Measurements from ENCODE around the gene DHX15. TPM values are rescaled to one million over a fixed set of nuclear protein-coding genes. Genes with fewer than 3 reads are reported as not detected.
"Not testable (repeated sequence)": the region's sequence is repeated elsewhere in the genome, so short reads cannot be mapped to it uniquely, and the experiment has no call there.

DHX15 gene
- polyA plus RNA-seq, 1 experiment: 53.2 TPM

DNA sequence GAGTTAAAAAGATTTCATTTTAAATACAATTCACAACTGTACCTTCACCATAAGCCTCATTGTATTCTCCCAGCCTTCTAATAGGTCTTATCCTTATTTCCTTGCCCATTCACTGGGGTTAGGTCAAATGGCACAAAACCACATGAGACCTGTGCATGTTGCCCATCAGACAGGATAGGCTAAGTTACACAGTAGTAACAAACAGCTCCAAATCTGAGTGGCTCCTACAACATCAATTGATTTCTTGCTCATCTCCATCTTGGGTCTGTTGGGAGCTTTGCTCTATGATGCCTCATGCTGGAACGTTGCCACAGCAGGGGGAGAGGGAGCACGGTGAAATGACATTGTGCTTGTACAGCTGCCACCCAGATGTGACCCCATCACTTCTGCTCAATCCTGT lies 70.6 kb downstream of the DHX15 start:
- Histone ChIP-seq H3K4me3 (ENCODE audit: low read depth, low read length) (no peak overlapping the region), H3K36me3 (ENCODE audit: control insufficient read depth, insufficient read depth, low read length) (no peaks in the 10 kb centered on the region), H3K27me3 (ENCODE audit: control insufficient read depth, insufficient read depth, low read length) (no peaks in the 10 kb centered on the region)
- POLR2A ChIA-PET: no interaction called here
- DNase-seq (ENCODE audit: low read depth): no peak
- CTCF ChIA-PET: interaction anchor here (1.0 to 2.8 kb wide), 3 partner anchors 9 to 25 kb away, joined by 3 to 11 read pairs (median 3); no protein-coding TSS in a partner anchor
- TF ChIP-seq, protein P1, sequence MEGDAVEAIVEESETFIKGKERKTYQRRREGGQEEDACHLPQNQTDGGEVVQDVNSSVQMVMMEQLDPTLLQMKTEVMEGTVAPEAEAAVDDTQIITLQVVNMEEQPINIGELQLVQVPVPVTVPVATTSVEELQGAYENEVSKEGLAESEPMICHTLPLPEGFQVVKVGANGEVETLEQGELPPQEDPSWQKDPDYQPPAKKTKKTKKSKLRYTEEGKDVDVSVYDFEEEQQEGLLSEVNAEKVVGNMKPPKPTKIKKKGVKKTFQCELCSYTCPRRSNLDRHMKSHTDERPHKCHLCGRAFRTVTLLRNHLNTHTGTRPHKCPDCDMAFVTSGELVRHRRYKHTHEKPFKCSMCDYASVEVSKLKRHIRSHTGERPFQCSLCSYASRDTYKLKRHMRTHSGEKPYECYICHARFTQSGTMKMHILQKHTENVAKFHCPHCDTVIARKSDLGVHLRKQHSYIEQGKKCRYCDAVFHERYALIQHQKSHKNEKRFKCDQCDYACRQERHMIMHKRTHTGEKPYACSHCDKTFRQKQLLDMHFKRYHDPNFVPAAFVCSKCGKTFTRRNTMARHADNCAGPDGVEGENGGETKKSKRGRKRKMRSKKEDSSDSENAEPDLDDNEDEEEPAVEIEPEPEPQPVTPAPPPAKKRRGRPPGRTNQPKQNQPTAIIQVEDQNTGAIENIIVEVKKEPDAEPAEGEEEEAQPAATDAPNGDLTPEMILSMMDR (IDR thresholded peaks at IDR 0.05; ENCODE audit: insufficient read depth, low read depth, low read length): no peak

DNA sequence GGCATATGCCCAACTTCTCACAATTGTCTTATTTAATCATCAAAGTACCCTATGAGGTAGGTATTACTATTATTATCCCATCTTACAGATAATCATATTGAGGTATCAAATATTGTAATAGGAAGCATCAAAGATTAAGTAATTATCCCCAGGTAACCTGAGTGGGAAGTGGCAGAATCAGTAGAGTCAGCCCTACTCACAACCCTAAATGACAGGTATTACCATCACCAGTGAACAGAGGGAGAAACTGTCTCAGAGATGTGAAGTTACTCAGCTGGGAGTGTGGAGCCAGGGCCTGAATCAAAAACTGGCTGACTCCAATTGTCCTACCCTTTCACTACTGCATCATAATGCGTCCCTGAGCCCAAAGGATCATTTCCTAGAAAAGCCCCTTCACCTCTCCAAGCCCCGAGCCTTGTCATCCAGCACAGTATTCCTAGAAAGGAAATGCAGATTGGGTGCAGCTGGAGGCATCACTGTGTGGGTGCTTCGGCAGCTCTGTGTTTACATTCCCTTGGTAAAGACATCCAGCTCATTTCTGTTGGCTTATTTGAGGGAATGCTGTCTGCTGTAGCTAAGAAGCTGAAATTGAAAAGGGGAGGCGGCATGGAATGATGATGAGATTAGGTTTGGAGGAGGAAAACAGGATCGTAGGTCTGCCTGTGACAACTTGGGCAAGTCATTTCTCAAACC lies 72.8 kb downstream of the DHX15 start:
- H3K27me3 ChIP-seq (ENCODE audit: control insufficient read depth, insufficient read depth, low read length): no peaks in the 10 kb centered on the region
- H3K36me3 ChIP-seq (ENCODE audit: control insufficient read depth, insufficient read depth, low read length): no peaks in the 10 kb centered on the region
- no peak overlapping the region for H3K4me3 ChIP-seq (ENCODE audit: low read depth, low read length)
- DNase-seq (ENCODE audit: low read depth): no peak
- POLR2A ChIA-PET: no interaction called here
- CTCF ChIA-PET: interaction anchor here (2.8 kb wide), 1 partner anchor 23 kb away, joined by 11 read pairs; no protein-coding TSS in a partner anchor
- TF ChIP-seq, protein P1 (IDR thresholded peaks at IDR 0.05; ENCODE audit: insufficient read depth, low read depth, low read length): no peak

DNA sequence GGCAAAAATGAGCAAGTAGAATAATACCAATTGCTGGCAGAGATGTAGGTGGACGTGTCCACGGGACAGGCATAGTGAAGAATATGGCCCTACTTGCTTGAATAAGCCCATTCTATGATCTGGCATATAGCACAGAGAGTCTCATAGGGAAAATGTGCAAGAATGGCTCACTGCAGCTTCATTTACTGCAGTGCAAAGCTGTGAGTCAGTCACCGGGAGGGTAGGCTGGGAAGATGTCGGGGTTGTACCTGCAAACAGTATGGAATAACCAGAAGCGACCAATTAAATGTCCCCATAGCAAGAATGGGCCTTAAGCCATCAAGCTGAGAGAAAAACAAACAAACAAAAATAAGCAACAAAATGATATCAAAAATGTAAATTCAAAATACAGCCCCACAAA lies 74.3 kb downstream of the DHX15 start:
- Histone ChIP-seq H3K36me3 (ENCODE audit: control insufficient read depth, insufficient read depth, low read length) (no peaks in the 10 kb centered on the region), H3K4me3 (ENCODE audit: low read depth, low read length) (no peak overlapping the region), H3K27me3 (ENCODE audit: control insufficient read depth, insufficient read depth, low read length) (no peaks in the 10 kb centered on the region)
- ChIA-PET POLR2A (no interaction called here), CTCF (interaction anchor here (0.6 kb wide), 1 partner anchor 470 kb away, joined by 3 read pairs; no protein-coding TSS in a partner anchor)
- TF ChIP-seq, protein P1 (IDR thresholded peaks at IDR 0.05; ENCODE audit: insufficient read depth, low read depth, low read length): no peak
- no peak for DNase-seq (ENCODE audit: low read depth)

DNA sequence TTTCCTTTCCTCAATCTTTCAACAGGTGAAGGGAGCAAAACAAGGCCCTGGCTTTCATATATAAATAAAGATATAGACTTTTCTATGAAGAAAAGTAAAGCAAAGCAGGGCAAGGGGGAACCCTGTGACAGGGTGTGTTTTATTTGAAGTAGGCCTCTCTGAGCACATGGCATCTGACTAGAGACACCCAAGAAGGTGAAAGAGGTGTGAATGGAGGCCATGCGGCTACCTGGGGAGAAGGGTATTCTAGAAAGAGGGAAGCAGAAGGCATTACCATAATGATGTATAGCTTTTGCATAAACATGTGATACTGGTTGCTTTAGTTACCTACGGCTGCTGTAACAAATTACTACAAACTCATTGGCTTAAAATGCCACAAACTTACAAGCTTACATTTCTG lies 75.8 kb downstream of the DHX15 start:
- CTCF ChIA-PET: interaction anchor here (1.6 kb wide), 1 partner anchor 12 kb away, joined by 3 read pairs; no protein-coding TSS in a partner anchor
- DNase-seq (ENCODE audit: low read depth): no peak
- Histone ChIP-seq H3K27me3 (ENCODE audit: control insufficient read depth, insufficient read depth, low read length) (no peaks in the 10 kb centered on the region), H3K4me3 (ENCODE audit: low read depth, low read length) (no peak overlapping the region), H3K36me3 (ENCODE audit: control insufficient read depth, insufficient read depth, low read length) (no peaks in the 10 kb centered on the region)
- POLR2A ChIA-PET: no interaction called here
- TF ChIP-seq, protein P1 (IDR thresholded peaks at IDR 0.05; ENCODE audit: insufficient read depth, low read depth, low read length): no peak

DNA sequence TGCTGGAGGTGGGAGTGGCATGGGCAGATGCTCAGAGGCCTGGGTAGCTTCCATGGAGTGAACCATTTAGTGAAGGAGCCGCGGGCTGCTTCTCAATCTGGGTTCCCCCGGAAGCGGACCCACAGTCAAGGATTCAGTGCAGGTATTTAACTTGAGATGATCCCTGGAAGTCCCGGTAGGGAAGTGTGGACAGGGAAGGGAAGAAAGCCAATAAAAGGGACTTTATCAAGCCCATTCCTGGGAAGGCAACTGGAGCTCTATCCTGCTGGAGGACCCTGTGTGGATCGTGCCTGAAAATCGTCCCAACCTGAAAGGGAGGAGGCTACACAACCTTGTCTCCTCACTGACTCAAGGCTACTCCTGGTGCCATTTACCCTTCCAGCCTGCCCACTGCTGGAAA lies 76.9 kb downstream of the DHX15 start:
- H3K27me3 ChIP-seq (ENCODE audit: control insufficient read depth, insufficient read depth, low read length): no peaks in the 10 kb centered on the region
- no peak for DNase-seq (ENCODE audit: low read depth)
- H3K36me3 ChIP-seq (ENCODE audit: control insufficient read depth, insufficient read depth, low read length): no peaks in the 10 kb centered on the region
- ChIA-PET CTCF (no interaction called here), POLR2A (no interaction called here)
- no peak overlapping the region for H3K4me3 ChIP-seq (ENCODE audit: low read depth, low read length)
- TF ChIP-seq, protein P1 (IDR thresholded peaks at IDR 0.05; ENCODE audit: insufficient read depth, low read depth, low read length): no peak

DNA sequence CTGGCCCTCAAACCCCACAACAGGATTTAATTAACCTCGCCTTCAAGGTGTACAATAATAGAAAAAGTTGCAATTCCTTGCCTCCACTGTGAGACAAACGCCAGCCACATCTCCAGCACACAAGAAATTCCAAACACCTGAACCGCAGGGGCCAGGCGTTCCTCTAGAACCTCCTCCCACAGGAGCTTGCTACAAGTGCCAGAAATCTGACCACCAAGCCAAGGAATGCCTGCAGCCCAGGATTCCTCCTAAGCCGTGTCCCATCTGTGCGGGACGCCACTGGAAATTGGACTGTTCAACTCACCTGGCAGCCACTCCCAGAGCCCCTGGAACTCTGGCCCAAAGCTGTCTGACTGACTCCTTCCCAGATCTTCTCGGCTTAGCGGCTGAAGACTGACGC lies 81.3 kb downstream of the DHX15 start:
- POLR2A ChIA-PET; DNase-seq (ENCODE audit: low read depth); H3K27me3 ChIP-seq (ENCODE audit: control insufficient read depth, insufficient read depth, low read length); H3K4me3 ChIP-seq (ENCODE audit: low read depth, low read length); H3K36me3 ChIP-seq (ENCODE audit: control insufficient read depth, insufficient read depth, low read length): not testable (repeated sequence)
- CTCF ChIA-PET: interaction anchor here (0.6 kb wide), 1 partner anchor 31 kb away, joined by 3 read pairs; no protein-coding TSS in a partner anchor

Measured in BJ (cell line).